Vein endothelial cell (primary cell): Measurements from ENCODE around the gene IFI44. TPM values are rescaled to one million over a fixed set of nuclear protein-coding genes. Genes with fewer than 3 reads are reported as not detected.

Source experiments
- total RNA-seq: library from RNA; depleted of rRNA; stranded (reverse); fragments of >200 nt; gene quantifications from 2 replicates; pipeline ENCODE4 v1.2.3, GENCODE V29; 2012

The IFI44 gene, protein sequence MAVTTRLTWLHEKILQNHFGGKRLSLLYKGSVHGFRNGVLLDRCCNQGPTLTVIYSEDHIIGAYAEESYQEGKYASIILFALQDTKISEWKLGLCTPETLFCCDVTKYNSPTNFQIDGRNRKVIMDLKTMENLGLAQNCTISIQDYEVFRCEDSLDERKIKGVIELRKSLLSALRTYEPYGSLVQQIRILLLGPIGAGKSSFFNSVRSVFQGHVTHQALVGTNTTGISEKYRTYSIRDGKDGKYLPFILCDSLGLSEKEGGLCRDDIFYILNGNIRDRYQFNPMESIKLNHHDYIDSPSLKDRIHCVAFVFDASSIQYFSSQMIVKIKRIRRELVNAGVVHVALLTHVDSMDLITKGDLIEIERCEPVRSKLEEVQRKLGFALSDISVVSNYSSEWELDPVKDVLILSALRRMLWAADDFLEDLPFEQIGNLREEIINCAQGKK
- 13.1 and 13.4 TPM in 2 replicates for total RNA-seq

DNA sequence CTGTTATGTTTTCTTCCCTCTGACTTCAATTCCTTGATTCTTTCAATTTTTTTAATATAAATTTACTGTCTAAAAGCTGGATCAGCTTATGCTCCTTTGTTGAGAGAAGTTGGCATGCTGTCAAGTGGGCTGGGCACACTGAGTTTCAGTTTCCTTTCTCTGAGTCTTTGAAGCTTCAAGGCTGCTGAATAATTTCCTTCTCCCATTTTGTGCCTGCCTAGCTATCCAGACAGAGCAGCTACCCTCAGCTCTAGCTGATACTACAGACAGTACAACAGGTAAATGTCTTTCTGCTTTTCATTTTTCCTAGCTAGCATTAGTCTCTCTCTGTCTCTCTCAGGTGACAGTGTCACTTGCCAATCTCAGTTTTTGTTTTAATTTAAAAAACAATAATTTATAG is at the start of gene IFI44:
Gene IFI44, plus strand, starts transcription at position 204 of the 400 bp plus-strand sequence. CDS start 365 bp downstream, outside the sequence.

DNA sequence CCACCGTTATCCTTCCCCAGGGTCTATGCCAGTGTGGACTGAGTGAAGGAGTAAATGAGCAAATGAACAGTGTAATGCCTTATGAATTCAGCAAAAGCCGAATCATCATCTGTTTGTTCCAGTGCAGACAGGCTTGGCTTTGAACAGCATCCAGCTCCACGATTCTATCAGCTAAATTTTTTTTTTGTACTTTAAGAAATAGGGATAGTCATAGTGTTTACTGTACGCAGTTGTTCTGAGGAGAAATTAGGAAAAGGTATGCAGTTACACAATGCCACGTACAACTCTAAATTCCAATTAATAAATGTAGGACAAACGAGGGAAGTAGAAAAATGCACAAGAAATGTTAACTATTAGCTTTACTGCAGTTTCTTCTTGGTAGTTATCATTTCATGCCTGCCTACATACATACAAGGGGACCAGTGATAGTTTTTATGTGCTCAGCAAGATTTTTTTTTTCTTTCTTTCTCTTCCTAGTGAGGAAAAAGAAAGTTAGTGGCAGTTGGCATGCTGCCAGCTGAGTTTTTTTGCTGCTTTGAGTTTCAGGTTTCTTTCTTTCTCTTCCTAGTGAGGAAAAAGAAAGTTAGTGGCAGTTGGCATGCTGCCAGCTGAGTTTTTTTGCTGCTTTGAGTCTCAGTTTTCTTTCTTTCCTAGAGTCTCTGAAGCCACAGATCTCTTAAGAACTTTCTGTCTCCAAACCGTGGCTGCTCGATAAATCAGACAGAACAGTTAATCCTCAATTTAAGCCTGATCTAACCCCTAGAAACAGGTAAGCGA is 29.6 kb upstream of the IFI44 start, which contains the start of gene IFI44L:
Gene IFI44L, plus strand, starts transcription at position 646 of the 777 bp plus-strand sequence. CDS start 7,468 bp downstream, outside the sequence.

Other genes starting within 250 kb of the IFI44 start
- under 0.01 and 0.48 TPM in 2 replicates for gene PTGFR, start 158.9 kb upstream of the IFI44 start, total RNA-seq
- gene IFI44L, start 29.4 kb upstream of the IFI44 start, total RNA-seq, result 1.3 and 1.5 TPM in 2 replicates